GM23338 (cell line): ENCODE results near the gene MCTP1. TPM values are rescaled to one million over a fixed set of nuclear protein-coding genes. Genes with fewer than 3 reads are reported as not detected.
A peak's percentile ranks its signal among the peaks of the same experiment; 100 is the strongest.

Experiments
- ATAC-seq: fragments of 200-7000 bp; cut with Tn5 transposase; 3 replicates; pipeline ENCODE4 v1.9.1; 2020
- DNase-seq: peaks from one replicate; pipeline ENCODE4 v3.0.0-alpha.2; 2015; ENCODE audit warnings: low spot score
- H2AFZ ChIP-seq: fragments of 200-600 bp; sonication (generic); 2 replicates; pipeline ENCODE4 v1.8.0; 2016; ENCODE audit warnings: antibody characterized with exemption, mild to moderate bottlenecking, moderate library complexity
- H3F3A ChIP-seq: fragments of 200-600 bp; sonication (generic); replicated peaks from 2 replicates; pipeline ENCODE4 v1.8.0; 2017; ENCODE audit warnings: antibody characterized with exemption, mixed run types, low read depth
- H3K27ac ChIP-seq: fragments of 200-600 bp; sonication (generic); 2 replicates; pipeline ENCODE4 v1.6.1; 2016; ENCODE audit warnings: low read depth
- H3K27me3 ChIP-seq: fragments of 200-600 bp; sonication (generic); 2 replicates; pipeline ENCODE4 v1.8.0; 2016; ENCODE audit warnings: mild to moderate bottlenecking, mixed run types, moderate library complexity; ENCODE audit not compliant: insufficient read depth
- H3K36me3 ChIP-seq: fragments of 200-600 bp; sonication (generic); 2 replicates; pipeline ENCODE4 v1.8.0; 2016; ENCODE audit warnings: mild to moderate bottlenecking; ENCODE audit not compliant: insufficient read depth
- H3K4me1 ChIP-seq: fragments of 200-600 bp; sonication (generic); 2 replicates; pipeline ENCODE4 v1.8.0; 2016; ENCODE audit warnings: mild to moderate bottlenecking, moderate library complexity; ENCODE audit not compliant: insufficient read depth
- H3K4me2 ChIP-seq: fragments of 200-600 bp; sonication (generic); 2 replicates; pipeline ENCODE4 v1.7.1; 2017; ENCODE audit warnings: mixed run types
- H3K4me3 ChIP-seq: fragments of 200-600 bp; sonication (generic); 2 replicates; pipeline ENCODE4 v1.6.1; 2016; ENCODE audit warnings: mixed run types
- H3K79me2 ChIP-seq: fragments of 200-600 bp; sonication (generic); replicated peaks from 2 replicates; pipeline ENCODE4 v1.8.0; 2017; ENCODE audit warnings: mild to moderate bottlenecking; ENCODE audit not compliant: insufficient read depth
- H3K9me2 ChIP-seq: fragments of 200-600 bp; sonication (generic); 2 replicates; pipeline ENCODE4 v1.8.0; 2017; ENCODE audit not compliant: insufficient read depth
- H4K20me1 ChIP-seq: fragments of 200-600 bp; sonication (generic); replicated peaks from 2 replicates; pipeline ENCODE4 v1.8.0; 2017; ENCODE audit warnings: mild to moderate bottlenecking; ENCODE audit not compliant: insufficient read depth
- H3K27ac Mint-ChIP-seq: 2 replicates; pipeline ENCODE4 v1.8.0; 2020; ENCODE audit warnings: inconsistent platforms, mild to moderate bottlenecking, moderate library complexity, mixed read lengths
- H3K27me3 Mint-ChIP-seq: 3 replicates; pipeline ENCODE4 v1.8.0; 2022; ENCODE audit warnings: low read depth, mild to moderate bottlenecking, moderate library complexity, mixed read lengths, inconsistent platforms; ENCODE audit not compliant: insufficient read depth, poor library complexity
- H3K36me3 Mint-ChIP-seq: 3 replicates; pipeline ENCODE4 v1.8.0; 2021; ENCODE audit warnings: low read depth, mild to moderate bottlenecking, inconsistent platforms, moderate library complexity, mixed read lengths
- H3K4me1 Mint-ChIP-seq: 3 replicates; pipeline ENCODE4 v1.8.0; 2020; ENCODE audit warnings: mild to moderate bottlenecking, inconsistent platforms, mixed read lengths
- H3K4me3 Mint-ChIP-seq: 3 replicates; pipeline ENCODE4 v1.8.0; 2021; ENCODE audit warnings: moderate library complexity, mild to moderate bottlenecking, inconsistent platforms, mixed read lengths
- H3K9me3 Mint-ChIP-seq: 3 replicates; pipeline ENCODE4 v1.8.0; 2020; ENCODE audit warnings: moderate library complexity, mild to moderate bottlenecking, inconsistent platforms, mixed read lengths
- CREB1 ChIP-seq: fragments of 250-450 bp; sonication (Bioruptor Pico); IDR thresholded peaks from 2 replicates; pipeline ENCODE4 v1.5.0; 2020; ENCODE audit warnings: low read depth, mild to moderate bottlenecking, moderate library complexity
- EZH2 ChIP-seq: fragments of 200-600 bp; sonication (generic); IDR thresholded peaks from one replicate; pipeline ENCODE4 v1.8.0; 2017; ENCODE audit warnings: antibody characterized with exemption, mild to moderate bottlenecking, low read depth; ENCODE audit not compliant: unreplicated experiment
- EZH2phosphoT487 ChIP-seq: fragments of 200-600 bp; sonication (generic); IDR thresholded peaks from one replicate; pipeline ENCODE4 v1.8.1; 2018; ENCODE audit warnings: antibody characterized with exemption; ENCODE audit not compliant: unreplicated experiment
- JUNB ChIP-seq: IDR thresholded peaks from one replicate; pipeline ENCODE4 v1.6.1; 2016; ENCODE audit warnings: antibody characterized with exemption; ENCODE audit not compliant: unreplicated experiment
- NANOG ChIP-seq: IDR thresholded peaks from 2 replicates; pipeline ENCODE4 v1.6.1; 2016; ENCODE audit warnings: antibody characterized with exemption, borderline replicate concordance
- POLR2AphosphoS5 ChIP-seq: IDR thresholded peaks from 2 replicates; pipeline ENCODE4 v1.6.1; 2016; ENCODE audit warnings: antibody characterized with exemption, low read depth
- STAT1 ChIP-seq: IDR thresholded peaks from one replicate; pipeline ENCODE4 v1.6.1; 2016; ENCODE audit warnings: antibody characterized with exemption; ENCODE audit not compliant: unreplicated experiment
- ZNF114 ChIP-seq: fragments of 250-450 bp; sonication (Bioruptor Pico); IDR thresholded peaks from 2 replicates; pipeline ENCODE4 v1.5.0; 2020; ENCODE audit warnings: mild to moderate bottlenecking, moderate library complexity
- ZNF331 ChIP-seq: fragments of 250-450 bp; sonication (Bioruptor Pico); IDR thresholded peaks from 2 replicates; pipeline ENCODE4 v1.5.0; 2020; ENCODE audit warnings: low read depth, mild to moderate bottlenecking, moderate library complexity
- polyA plus RNA-seq: library from polyadenylated mRNA; unstranded; fragments of >200 nt; fragmentation: Nextera tagmentation; extraction: Ambion mirVana; gene quantifications from 2 replicates; pipeline ENCODE4 v1.2.1, GENCODE V29; 2016
- total RNA-seq: library from RNA; depleted of rRNA; stranded (reverse); fragments of >200 nt; shearing (Covaris generic); gene quantifications from 2 replicates; pipeline ENCODE4 v1.2.3, GENCODE V29; 2014
- TF ChIP-seq, protein P1 (sequence below): IDR thresholded peaks from one replicate; pipeline ENCODE4 v1.6.1; 2018; ENCODE audit warnings: antibody characterized with exemption; ENCODE audit not compliant: unreplicated experiment
- TF ChIP-seq, protein P2 (sequence below): IDR thresholded peaks from 2 replicates; pipeline ENCODE4 v1.6.1; 2016; ENCODE audit warnings: antibody characterized with exemption
- TF ChIP-seq, protein P3 (sequence below): fragments of 250-450 bp; sonication (Bioruptor Pico); IDR thresholded peaks from 2 replicates; pipeline ENCODE4 v1.5.0; 2020; ENCODE audit warnings: mild to moderate bottlenecking, moderate library complexity
- TF ChIP-seq, protein P4 (sequence below), 2 experiments: fragments of 200-600 bp in 1 of 2; sonication (generic) in 1 of 2; conservative IDR thresholded peaks; 2 replicates each; pipeline versions ENCODE4 v1.5.1 to v1.6.1; 2016 to 2017; ENCODE audit warnings: antibody characterized with exemption in 2 of 2, low read depth in 2 of 2, mild to moderate bottlenecking in 2 of 2, moderate library complexity in 1 of 2

MCTP1 gene
- total and polyA plus RNA-seq, 2 experiments from 2014 or later = 3.7 to 4.2 TPM

DNA sequence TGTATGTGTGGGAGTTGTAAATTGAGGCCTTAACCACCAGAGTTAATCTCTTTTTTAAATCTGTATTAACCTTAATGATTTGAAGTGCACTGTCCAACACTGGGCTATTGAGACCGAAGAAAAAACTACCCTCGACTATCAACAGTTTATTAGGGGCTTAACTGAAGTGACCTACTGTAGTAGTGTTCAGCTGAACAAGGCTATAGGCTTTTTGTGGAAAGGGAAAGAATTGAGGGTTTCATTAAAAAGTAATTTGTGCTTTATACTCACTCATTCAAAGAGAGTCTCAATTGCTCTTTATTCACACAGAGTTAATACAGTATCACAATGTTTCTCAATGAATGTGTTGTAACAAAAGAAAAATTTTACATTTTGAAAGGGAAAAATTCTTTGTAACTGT, 399.0 kb downstream of the MCTP1 start:
- no peaks in the 10 kb centered on the region for H3K9me2 ChIP-seq
- TF ChIP-seq, protein P1, sequence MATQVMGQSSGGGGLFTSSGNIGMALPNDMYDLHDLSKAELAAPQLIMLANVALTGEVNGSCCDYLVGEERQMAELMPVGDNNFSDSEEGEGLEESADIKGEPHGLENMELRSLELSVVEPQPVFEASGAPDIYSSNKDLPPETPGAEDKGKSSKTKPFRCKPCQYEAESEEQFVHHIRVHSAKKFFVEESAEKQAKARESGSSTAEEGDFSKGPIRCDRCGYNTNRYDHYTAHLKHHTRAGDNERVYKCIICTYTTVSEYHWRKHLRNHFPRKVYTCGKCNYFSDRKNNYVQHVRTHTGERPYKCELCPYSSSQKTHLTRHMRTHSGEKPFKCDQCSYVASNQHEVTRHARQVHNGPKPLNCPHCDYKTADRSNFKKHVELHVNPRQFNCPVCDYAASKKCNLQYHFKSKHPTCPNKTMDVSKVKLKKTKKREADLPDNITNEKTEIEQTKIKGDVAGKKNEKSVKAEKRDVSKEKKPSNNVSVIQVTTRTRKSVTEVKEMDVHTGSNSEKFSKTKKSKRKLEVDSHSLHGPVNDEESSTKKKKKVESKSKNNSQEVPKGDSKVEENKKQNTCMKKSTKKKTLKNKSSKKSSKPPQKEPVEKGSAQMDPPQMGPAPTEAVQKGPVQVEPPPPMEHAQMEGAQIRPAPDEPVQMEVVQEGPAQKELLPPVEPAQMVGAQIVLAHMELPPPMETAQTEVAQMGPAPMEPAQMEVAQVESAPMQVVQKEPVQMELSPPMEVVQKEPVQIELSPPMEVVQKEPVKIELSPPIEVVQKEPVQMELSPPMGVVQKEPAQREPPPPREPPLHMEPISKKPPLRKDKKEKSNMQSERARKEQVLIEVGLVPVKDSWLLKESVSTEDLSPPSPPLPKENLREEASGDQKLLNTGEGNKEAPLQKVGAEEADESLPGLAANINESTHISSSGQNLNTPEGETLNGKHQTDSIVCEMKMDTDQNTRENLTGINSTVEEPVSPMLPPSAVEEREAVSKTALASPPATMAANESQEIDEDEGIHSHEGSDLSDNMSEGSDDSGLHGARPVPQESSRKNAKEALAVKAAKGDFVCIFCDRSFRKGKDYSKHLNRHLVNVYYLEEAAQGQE = no peak
- TF ChIP-seq ZNF331 (CRISPR knock-in tag) (no peak), STAT1 (no peak), EZH2 (no peak), JUNB (no peak), EZH2phosphoT487 (no peak), ZNF114 (CRISPR knock-in tag) (no peak), NANOG (no peak), POLR2AphosphoS5 (no peak), CREB1 (CRISPR knock-in tag) (no peak)
- TF ChIP-seq, protein P2, sequence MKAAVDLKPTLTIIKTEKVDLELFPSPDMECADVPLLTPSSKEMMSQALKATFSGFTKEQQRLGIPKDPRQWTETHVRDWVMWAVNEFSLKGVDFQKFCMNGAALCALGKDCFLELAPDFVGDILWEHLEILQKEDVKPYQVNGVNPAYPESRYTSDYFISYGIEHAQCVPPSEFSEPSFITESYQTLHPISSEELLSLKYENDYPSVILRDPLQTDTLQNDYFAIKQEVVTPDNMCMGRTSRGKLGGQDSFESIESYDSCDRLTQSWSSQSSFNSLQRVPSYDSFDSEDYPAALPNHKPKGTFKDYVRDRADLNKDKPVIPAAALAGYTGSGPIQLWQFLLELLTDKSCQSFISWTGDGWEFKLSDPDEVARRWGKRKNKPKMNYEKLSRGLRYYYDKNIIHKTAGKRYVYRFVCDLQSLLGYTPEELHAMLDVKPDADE = no peak
- TF ChIP-seq, protein P3, sequence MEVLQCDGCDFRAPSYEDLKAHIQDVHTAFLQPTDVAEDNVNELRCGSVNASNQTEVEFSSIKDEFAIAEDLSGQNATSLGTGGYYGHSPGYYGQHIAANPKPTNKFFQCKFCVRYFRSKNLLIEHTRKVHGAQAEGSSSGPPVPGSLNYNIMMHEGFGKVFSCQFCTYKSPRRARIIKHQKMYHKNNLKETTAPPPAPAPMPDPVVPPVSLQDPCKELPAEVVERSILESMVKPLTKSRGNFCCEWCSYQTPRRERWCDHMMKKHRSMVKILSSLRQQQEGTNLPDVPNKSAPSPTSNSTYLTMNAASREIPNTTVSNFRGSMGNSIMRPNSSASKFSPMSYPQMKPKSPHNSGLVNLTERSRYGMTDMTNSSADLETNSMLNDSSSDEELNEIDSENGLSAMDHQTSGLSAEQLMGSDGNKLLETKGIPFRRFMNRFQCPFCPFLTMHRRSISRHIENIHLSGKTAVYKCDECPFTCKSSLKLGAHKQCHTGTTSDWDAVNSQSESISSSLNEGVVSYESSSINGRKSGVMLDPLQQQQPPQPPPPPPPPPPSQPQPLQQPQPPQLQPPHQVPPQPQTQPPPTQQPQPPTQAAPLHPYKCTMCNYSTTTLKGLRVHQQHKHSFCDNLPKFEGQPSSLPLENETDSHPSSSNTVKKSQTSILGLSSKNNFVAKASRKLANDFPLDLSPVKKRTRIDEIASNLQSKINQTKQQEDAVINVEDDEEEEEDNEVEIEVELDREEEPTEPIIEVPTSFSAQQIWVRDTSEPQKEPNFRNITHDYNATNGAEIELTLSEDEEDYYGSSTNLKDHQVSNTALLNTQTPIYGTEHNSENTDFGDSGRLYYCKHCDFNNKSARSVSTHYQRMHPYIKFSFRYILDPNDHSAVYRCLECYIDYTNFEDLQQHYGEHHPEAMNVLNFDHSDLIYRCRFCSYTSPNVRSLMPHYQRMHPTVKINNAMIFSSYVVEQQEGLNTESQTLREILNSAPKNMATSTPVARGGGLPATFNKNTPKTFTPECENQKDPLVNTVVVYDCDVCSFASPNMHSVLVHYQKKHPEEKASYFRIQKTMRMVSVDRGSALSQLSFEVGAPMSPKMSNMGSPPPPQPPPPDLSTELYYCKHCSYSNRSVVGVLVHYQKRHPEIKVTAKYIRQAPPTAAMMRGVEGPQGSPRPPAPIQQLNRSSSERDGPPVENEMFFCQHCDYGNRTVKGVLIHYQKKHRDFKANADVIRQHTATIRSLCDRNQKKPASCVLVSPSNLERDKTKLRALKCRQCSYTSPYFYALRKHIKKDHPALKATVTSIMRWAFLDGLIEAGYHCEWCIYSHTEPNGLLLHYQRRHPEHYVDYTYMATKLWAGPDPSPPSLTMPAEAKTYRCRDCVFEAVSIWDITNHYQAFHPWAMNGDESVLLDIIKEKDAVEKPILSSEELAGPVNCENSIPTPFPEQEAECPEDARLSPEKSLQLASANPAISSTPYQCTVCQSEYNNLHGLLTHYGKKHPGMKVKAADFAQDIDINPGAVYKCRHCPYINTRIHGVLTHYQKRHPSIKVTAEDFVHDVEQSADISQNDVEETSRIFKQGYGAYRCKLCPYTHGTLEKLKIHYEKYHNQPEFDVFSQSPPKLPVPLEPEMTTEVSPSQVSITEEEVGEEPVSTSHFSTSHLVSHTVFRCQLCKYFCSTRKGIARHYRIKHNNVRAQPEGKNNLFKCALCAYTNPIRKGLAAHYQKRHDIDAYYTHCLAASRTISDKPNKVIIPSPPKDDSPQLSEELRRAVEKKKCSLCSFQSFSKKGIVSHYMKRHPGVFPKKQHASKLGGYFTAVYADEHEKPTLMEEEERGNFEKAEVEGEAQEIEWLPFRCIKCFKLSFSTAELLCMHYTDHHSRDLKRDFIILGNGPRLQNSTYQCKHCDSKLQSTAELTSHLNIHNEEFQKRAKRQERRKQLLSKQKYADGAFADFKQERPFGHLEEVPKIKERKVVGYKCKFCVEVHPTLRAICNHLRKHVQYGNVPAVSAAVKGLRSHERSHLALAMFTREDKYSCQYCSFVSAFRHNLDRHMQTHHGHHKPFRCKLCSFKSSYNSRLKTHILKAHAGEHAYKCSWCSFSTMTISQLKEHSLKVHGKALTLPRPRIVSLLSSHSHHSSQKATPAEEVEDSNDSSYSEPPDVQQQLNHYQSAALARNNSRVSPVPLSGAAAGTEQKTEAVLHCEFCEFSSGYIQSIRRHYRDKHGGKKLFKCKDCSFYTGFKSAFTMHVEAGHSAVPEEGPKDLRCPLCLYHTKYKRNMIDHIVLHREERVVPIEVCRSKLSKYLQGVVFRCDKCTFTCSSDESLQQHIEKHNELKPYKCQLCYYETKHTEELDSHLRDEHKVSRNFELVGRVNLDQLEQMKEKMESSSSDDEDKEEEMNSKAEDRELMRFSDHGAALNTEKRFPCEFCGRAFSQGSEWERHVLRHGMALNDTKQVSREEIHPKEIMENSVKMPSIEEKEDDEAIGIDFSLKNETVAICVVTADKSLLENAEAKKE (CRISPR knock-in tag) = no peak
- TF ChIP-seq, protein P4, sequence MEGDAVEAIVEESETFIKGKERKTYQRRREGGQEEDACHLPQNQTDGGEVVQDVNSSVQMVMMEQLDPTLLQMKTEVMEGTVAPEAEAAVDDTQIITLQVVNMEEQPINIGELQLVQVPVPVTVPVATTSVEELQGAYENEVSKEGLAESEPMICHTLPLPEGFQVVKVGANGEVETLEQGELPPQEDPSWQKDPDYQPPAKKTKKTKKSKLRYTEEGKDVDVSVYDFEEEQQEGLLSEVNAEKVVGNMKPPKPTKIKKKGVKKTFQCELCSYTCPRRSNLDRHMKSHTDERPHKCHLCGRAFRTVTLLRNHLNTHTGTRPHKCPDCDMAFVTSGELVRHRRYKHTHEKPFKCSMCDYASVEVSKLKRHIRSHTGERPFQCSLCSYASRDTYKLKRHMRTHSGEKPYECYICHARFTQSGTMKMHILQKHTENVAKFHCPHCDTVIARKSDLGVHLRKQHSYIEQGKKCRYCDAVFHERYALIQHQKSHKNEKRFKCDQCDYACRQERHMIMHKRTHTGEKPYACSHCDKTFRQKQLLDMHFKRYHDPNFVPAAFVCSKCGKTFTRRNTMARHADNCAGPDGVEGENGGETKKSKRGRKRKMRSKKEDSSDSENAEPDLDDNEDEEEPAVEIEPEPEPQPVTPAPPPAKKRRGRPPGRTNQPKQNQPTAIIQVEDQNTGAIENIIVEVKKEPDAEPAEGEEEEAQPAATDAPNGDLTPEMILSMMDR (conservative IDR thresholded peaks at IDR 0.05; ENCODE audit: low read depth in 2 of 2) = no peak
- H3K27ac ChIP-seq = no peak overlapping the region
- no peaks in the 10 kb centered on the region for H3K27me3 ChIP-seq
- H3K4me1 ChIP-seq = peaks cover 9% of the 10 kb centered on the region; the same call in 1 of the 2 replicates
- no peak overlapping the region for H3K4me3 Mint-ChIP-seq
- DNase-seq (no peak), ATAC-seq (no peak)
- peak overlapping the region; percentile 33; the same call in 1 of the 2 replicates for H2AFZ ChIP-seq
- H4K20me1 ChIP-seq = no peaks in the 10 kb centered on the region
- H3K4me1 Mint-ChIP-seq = peaks cover 22% of the 10 kb centered on the region; the same call in 2 of the 3 replicates
- H3K27ac Mint-ChIP-seq = no peak overlapping the region
- H3K9me3 Mint-ChIP-seq = no peaks in the 10 kb centered on the region
- H3K36me3 Mint-ChIP-seq = no peaks in the 10 kb centered on the region
- no peaks in the 10 kb centered on the region for H3K27me3 Mint-ChIP-seq
- no peak overlapping the region for H3K4me2 ChIP-seq
- H3F3A ChIP-seq = no peaks in the 10 kb centered on the region
- no peak overlapping the region for H3K4me3 ChIP-seq
- no peaks in the 10 kb centered on the region for H3K36me3 ChIP-seq
- no peaks in the 10 kb centered on the region for H3K79me2 ChIP-seq
